NCI-H2029 treated with DMSO at 0.1 percent for 48 hours (cell line): ENCODE results near the gene EIPR1.

Experiments used
- DNase-seq: peaks from one replicate; lab custom pipeline; 2025; lab: John Stamatoyannopoulos, UW

Gene EIPR1

DNA sequence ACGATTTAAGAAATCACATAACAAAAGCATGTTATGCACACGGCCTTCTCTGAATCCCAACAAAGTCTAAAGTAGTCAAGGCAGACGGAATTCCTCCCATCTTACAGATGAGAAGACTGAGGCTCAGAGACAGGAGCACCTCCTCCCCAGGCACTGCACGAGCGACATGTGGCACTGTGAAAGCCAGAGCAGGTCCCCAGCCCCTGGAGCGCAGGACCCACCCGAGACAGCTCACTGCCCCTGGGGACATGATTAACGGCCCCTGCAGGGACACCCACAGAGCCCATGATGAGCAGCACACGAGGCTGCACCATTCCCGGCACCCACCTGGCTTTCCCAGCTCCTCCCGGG lies 53.6 kb downstream of the EIPR1 start:
- no peak for DNase-seq

DNA sequence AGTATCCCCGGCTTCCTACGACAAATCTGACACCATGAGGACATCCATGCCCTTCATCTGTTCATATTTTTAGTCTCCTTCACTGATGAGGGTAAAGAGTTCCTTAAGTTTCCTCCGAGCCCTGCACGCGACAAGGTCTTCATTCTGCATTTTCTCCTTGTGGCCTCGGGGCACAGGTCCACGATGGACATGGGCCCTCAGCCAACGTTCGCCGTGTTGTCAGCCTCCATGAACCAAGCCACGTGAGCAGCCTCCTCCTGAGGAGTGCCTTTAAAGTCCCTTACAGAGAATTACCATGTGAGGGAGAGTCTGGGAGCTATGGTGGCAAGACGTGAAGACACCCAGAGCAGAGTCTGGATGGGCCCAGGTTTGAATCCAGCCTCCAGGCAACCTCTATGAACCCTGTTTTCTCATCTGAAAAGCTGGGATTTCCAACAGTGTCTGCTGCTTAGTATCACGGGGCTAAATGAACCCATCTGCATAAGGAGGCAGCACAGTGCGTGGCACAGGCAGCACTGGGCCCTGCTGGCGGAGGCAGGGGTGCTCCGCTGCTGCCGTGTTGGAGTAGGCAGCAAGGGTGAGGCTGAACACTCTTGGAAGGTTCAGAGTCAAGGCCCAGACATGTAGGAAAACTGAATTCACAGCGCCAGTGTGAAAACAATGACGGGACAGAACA lies 54.1 kb downstream of the EIPR1 start:
- DNase-seq = no peak

DNA sequence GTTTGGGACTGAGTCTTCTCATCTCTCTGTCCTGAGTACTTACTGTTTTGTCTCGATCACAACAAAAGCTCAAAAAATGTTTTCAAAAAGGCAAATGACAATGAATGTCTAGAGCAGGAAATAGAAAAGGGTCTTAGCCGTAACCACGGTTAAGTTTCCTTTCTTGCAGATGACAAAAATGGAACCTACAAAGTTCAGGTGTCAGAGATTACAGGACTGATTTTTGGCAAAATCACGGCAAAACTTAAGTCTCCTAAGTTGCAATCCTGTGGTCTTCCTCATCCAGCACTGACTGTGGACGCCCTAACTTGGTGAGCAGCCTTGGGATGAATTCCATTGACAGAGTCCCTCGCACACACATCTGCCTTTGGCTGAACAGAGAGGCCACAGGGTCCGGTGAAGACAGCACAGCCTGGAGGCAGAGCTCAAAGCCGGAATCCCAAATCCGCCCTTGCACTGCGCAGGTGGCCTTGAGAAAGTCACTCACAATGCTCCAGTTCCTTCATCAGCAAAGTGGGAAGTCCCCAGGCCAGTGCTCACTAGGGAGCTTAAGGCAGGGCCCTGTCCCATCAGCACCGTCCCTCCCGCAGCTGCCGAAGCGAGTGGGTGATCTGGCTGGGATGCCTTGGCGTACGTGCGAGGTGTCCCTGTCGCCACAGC lies 55.2 kb downstream of the EIPR1 start:
- no peak for DNase-seq

DNA sequence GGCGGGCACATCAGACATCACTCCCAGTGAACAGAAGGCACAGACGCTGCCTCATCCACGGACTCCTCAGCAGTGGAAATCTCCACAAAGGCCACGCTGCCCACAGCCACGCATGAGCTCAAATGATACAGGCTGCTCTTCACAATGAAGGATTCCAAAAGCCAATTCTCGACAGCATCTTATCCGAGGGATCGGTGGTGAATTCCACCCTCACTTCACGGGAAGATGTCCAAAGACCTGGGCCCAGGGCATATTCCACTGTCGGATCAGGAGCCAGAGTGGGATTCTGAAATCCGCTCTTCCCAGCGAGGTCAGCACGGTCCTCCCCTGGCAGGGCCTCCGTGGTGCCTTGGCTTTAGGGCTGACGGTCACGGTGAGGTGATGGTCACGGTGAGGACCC lies 55.8 kb downstream of the EIPR1 start:
- DNase-seq = no peak

DNA sequence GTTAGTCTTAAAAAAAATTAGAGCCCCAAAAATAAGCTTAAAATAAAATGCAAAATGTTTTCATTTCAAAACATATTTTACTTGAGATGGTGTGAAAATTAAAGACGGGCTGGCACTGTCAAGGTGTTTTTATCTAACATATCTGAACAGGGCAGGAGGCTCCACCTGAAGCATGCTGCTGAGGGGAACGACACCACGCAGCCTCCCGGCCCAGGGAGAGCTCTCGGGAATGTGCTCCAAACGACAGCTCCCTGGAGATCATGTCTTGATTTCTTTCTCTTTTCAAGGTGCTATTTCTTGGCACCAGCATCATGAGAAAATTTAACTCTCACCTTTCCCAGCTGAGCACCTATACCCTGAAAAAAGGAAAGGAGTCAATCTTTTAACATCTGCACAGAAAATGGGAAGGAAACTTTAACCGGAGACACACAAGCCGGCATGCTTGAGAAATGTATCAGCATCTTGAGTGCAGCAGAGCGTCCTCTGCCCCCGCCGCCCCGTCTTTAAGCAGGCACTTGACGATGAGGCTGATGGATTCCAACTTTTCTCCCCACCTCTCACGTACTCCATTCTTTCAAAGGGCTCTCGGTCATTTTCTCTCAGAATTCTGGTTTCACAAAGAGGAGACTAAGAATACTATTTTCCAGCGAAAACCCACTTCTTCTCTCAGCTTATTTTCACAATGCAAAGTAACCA lies 56.6 kb downstream of the EIPR1 start:
- DNase-seq = no peak

DNA sequence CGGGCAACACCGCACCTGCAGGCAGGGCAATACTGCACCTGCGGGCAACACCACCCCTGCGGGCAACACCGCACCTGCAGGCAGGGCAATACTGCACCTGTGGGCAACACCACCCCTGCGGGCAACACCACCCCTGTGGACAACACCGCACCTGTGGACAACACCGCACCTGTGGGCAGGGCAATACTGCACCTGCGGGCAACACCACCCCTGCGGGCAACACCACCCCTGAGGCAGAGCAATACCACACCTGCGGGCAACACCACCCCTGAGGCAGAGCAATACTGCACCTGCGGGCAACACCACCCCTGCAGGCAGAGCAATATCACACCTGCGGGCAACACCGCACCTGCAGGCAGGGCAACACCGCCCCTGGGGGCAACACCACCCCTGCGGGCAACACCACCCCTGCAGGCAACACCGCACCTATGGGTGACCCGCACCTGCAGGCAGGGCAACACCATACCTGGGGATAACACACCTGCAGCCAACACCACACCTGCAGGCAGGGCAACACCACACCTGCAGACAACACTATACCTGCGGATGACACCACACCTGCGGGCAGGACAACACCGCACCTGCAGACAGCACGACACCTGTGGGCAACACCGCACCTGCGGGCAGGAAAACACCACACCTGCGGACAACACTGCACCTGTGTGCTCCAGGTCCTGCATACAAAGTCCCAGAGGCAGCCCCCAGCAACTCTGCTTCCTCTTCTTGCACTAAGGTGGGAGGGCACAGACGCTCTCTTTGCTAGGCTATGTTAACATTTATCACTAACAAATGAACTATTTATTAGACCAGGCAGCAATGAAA lies 57.7 kb downstream of the EIPR1 start:
- DNase-seq = no peak

DNA sequence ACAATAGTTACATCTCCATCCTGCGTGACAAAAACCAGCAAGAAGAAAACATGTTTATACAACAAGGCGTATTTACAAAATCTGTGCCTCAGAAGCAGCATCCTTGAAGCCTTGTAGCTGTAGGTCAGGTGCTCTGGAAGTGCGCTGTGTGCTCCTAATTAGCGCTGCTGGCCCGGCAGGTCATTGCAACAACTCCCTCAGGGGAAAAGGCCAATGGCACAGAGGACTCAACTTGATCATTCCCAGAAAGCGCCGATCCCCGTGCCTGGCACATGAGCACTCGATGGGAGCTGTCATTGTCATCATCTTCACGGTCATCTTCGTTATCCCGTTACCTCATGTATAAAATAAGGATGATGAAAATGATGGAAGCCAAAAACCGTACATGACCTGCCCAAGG lies 58.5 kb downstream of the EIPR1 start:
- DNase-seq = no peak

DNA sequence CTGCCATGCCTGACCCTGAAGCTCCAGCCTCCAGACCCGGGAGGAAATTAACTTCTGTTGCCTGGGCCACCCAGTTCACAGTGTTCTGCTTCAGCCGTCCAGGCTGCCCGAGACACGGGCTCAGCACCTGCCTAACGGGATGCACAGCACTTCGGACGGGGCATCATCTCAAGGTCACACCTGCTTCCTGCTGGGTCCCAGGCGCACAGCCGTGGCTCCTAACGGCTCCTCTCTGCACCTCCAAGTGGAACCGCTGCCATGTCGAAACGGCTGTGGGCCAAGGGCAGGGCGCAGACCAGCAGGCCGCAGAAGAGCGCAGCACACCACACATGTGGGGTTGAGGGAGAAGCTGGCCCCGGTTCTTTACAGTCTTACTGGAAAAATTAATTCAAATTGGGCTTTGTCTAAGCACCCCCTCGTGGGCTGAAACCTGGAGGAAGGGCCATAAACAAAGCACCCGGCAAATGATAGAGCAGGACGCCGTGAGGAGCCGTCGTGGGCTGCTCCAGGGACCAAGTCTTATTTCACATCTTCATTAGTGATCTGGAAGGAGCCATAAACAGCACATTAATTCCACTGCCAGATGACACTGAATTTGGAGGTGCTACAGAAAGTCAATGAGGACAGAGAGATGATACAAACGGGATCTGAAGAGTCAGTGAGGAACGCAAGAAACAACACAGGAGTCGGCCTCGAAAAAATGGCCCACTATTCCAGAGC lies 59.6 kb downstream of the EIPR1 start:
- no peak for DNase-seq

DNA sequence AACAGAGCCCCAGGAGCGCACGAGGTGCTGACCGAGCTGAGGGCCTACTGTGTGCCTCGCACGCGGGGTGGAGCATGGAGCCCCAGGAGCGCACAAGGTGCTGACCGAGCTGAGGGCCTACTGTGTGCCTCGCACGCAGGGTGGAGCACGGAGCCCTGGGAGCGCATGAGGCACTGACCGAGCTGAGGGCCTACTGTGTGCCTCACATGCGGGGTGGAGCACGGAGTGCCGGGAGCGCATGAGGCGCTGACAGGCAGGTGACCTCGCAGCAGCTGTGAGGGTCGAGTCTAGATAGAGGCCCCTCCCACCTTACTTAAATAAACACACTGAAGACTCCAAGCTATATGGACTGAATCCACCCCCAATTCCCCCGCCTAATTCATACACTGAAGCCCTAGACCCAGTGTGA lies 60.3 kb downstream of the EIPR1 start:
- no peak for DNase-seq

DNA sequence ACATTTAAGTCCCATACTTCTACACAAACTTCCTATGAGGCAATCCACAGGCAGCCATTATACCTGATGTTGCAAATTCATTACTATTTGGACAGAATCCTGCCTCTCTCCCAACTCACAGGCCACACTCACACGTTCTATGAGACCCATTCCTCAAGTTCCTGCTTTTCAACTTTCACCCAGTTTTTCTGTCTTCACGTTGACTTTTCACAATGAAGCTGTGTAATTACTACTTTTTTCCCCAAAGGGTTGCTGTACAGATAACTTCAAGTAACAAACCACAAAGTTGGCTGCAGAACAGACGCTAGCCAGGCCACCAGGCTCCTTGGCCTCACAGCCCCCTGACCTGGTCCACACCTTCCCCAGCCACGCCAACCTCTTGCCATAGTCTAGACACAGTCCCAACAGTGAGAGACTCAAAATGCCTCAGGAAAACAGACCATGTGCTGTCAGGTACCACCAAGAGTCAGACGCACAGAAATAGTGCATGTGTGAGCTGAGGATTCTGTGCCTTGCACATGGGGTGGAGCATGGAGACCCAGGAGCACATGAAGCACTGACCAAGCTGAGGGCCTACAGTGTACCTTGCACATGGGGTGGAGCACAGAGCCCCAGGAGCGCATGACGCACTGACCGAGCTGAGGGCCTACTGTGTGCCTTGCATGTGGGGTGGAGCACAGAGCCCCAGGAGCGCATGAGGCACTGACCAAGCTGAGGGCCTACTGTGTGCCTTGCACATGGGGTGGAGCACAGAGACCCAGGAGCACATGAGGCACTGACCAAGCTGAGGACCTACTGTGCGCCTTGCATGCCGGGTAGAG lies 61.0 kb downstream of the EIPR1 start:
- DNase-seq = no peak

DNA sequence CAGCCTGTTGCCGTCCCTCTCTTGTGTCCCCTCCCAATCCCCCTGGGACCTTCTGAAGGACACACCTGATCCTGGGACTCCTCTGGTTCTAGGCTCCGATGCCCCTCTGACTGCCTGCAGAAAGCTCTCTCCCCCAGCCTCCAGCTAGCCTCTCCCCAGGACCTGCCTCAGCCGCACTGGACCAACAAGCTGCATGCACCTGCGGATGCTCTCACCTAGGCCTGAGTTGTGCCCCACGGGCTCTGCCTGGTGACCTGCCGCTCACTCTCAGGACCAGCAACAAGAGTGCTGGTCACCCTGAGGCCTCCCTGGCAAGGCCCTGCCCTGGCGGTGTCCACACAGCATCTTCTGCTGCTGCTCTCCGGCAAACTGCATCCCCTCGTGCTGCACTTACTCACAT lies 63.0 kb downstream of the EIPR1 start:
- DNase-seq = no peak

DNA sequence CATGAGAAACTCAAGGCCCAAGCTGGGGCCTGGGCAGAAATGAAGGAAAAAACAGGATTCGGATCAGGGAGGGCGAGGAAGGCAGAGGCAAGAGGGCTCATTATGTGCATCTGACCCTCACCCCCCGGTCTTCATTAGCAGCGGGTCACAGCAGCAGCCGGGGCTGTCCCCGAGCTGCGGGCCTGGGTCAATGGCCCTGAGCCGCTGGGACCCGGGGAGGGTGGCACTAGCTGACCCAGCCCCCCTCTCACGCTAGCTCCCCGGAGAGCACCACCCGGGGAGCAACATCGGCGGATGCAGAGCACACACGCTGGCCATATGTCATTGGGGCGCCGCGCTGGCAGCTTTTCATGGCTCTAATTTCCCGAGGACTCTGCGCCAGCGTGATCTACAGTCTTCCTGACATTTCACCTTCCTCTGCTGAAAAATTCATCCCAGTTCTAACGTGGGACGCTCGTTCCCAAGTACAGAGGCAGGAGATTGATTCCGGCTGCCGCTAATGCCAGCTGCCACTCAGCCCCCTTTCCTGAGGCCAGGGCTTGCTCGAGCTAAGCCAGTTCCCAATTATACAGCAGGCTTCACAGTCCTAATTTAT lies 63.7 kb downstream of the EIPR1 start:
- DNase-seq = no peak

DNA sequence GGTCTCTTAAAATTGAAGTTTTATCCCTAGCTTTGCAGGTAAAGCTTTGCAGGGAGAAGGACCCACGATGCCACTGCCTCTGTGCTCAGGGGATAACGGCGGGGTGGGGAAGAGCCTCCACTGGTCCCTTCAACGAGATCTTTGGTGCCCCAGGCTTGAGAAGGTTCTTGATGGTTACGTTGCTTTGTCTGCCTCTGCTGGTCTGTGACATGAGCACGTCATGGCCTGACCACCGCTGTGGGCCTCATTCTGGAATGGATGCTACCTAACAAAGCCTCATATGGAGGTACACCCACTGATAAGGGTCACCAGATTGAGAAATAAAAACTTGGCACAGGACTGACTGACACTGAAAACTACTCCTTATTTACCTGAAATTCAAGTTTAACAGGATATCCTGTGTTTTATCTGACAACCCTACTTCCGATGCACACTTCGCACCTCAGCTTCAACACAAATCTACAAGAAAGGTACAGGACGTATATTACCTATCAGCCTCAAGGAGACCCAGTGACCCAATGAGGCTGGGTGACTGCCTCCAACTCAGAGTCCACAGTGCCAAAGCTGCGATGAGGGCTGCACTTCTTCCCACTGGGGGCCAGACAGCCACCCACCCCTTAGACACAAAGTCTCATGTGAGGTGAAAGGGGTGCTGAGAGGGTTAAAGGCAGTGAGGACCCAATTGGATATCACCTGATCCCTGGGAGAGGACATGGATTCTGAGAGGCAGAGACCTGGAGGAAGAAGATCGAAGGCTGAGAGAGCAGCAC lies 64.9 kb downstream of the EIPR1 start:
- no peak for DNase-seq

DNA sequence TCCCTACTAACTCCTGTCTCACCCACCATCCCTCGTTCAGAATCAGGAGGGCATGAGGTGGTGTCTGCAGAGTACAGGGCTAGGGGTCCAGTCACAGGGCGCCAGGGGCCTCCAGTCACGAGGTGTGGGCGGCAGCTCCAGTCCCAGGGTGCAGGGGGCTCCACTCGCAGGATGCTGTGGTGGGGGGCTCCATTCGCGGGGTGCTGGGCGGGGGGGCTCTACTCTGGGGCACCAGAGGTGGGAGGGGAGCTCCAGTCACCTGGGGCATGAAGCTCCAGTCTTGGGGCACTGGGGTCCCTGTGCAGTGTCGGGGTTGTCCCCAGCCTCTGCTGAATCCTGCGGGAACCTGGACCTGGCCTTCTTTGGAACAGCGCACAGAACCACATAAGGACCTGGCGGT lies 66.0 kb downstream of the EIPR1 start:
- no peak for DNase-seq

DNA sequence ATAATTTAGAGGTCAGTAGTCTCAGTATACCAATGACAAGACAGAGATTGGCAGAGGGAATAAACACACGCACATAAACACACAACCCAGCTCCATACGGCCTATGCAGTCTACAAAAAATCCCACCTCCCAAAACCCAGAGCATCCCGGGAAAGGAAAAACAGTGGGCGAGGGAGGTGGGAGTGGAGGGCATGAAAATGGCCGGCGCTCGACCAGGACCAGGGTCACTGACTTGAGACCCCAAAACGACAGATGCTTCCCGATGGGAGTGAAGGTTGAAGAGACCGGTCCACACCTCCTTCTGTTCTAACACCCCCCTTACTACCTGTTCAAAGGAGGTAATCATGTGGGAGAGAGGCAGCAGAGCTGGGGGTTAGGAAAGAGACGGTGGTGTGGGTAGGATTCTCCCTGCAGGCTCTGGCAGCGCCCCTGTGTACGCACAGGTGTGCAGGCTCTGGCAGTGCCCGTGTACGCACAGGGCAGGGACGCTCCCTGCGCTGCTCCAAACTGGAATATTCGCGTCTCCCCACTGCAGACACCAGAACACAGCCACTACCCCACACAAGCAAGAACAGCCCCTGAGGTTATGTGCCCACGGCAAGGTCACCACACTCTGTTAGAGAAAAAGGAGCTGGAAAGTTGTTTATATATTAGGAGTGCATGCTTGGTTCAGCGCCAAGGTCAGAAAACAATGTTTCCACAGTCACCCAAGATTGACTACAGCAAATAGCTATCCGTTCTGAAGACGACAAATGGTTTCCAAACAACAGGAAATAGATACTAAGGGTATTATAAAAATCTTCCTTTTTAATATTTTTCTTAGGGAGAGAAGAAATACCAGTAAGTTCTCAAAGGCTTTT lies 67.9 kb downstream of the EIPR1 start:
- no peak for DNase-seq

DNA sequence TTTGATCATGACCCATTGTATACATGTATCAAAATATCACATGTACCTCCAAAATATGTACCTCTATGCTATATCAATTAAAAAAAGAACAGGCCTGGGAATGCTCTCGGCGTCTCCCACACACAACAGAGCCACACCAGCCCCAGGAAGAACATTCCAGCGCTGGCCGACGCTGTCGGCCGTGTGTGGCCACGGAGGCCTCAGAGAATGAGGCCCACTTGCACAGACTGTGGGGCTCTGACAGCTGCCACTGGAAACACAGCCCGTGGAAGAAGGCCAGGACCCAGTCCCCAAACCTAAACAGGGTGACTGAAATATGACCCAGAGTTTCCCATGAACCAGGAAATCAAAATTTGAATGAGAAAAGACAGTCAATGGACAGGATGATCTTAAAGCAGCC lies 69.7 kb downstream of the EIPR1 start:
- DNase-seq = no peak

DNA sequence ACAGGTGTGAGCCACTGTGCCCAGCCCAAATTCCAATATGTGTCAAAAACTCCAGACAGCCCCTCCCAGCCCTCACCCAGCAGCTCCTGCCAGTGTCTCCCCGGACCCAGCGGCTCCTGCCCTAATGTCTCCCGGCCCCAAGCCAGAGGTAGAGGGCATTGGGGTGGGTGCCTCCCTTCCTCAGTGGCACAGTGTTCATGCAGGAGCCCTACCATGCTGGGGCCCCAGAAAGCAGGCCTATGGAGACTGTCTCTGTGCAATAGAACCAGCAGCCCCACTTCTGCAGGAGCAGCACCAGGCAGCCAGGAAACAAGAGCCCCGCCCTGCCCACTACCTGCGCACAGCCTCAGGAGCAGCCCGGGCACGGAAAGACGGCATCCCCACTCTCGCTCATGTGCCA lies 70.4 kb downstream of the EIPR1 start:
- DNase-seq = no peak

DNA sequence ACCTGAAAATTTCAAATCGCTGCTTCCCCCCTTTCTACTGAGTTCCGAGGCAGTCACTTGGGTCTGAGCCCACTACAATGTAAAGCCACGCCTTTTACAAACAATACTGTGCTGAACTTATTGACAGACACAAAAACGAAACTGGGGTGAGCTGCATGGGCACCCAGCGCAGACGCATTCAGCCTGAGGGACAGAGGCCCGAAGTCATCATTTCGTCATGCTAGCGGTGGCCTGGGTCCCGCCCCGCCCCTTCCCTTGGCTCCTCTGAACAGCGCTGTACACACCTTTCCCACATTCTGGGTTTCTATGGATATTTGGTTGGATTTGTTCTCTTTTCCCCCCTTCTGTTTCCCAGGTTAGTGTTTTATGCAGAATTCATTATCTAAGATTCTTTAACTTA lies 71.7 kb downstream of the EIPR1 start:
- DNase-seq = no peak

DNA sequence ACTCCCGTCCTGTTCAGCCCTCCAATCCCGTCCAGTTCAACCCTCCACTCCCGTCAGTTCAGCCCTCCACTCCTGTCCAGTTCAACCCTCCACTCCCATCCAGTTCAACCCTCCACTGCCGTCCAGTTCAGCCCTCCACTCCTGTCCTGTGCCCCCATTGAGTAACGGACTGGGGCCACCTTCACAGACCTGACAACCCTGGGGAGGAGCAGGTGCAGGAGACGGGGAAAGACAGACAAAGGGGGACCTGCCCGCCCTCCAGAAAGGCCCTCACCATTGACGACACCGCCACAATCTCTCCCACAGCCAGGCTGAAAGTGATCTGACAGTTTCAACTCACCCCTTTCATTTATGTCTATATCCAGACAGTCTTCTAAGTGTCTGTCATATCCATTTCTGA lies 72.2 kb downstream of the EIPR1 start:
- DNase-seq = no peak
